ENCODE results near the gene TANGO2. TPM values are rescaled to one million over a fixed set of nuclear protein-coding genes. Genes with fewer than 3 reads are reported as not detected.

The TANGO2 gene
- total and polyA plus RNA-seq, 10 donors, result 18.7 to 72.2 (median 55.1) TPM

GRCh38 chr22:20016734-20017621 lies 3.9 kb upstream of the TANGO2 start, which contains the start of gene ARVCF:
TSS of gene ARVCF (minus strand) at chr22:20016823. CDS start at chr22:19990794, 26,029 bp downstream.
- Histone ChIP-seq H3K4me1 (peaks cover 14 to 83% (median 51%) of the 10 kb centered on the region in 6 donors), H3K9me3 (no peaks in the 10 kb centered on the region), H3K4me3 (peak within 1 kb of the TSS; percentile 87 to 99 (median 93)), H3K27ac (peak within 1 kb of the TSS in 5 of 8 donors; percentile 45 to 73 (median 66)), H3K36me3 (no peaks in the 10 kb centered on the region), H3K27me3 (replicated peaks in 1 of 7) (peaks cover 0 to 33% (median 0%) of the 10 kb centered on the region in 7 donors)
- WGBS, 5 donors, result 1 to 22% (median 3%) methylated on average over 8 to 79 of the region's 79 CpGs
- DNase-seq, result peak; percentile 94
- no peak for TF ChIP-seq POLR2A (IDR thresholded peaks at IDR 0.05)
- TF ChIP-seq POLR2AphosphoS5 (IDR thresholded peaks at IDR 0.05), result peak; percentile 3 to 70 (median 64)
- peak in 8 of 11 experiments; percentile 16 to 66 (median 49) for TF ChIP-seq CTCF (IDR thresholded peaks at IDR 0.05 in 8 of 11, conservative IDR thresholded peaks at IDR 0.05 in 3 of 11)
- intact Hi-C loops (cut with DNase I; ENCODE audit: low total_unique reads), result no loop called here

GRCh38 chr22:20017622-20017958 lies 3.3 kb upstream of the TANGO2 start:
- intact Hi-C loops (cut with DNase I; ENCODE audit: low total_unique reads), result no loop called here
- H3K36me3 ChIP-seq, result no peaks in the 10 kb centered on the region
- no peak for TF ChIP-seq POLR2A (IDR thresholded peaks at IDR 0.05)
- TF ChIP-seq CTCF (IDR thresholded peaks at IDR 0.05 in 8 of 11, conservative IDR thresholded peaks at IDR 0.05 in 3 of 11), result no peak
- TF ChIP-seq POLR2AphosphoS5 (IDR thresholded peaks at IDR 0.05), result no peak
- H3K27ac ChIP-seq, result no peak overlapping the region
- H3K4me3 ChIP-seq, result peak overlapping the region in 7 of 8 donors; percentile 87 to 99 (median 94)
- peak; percentile 71 for DNase-seq
- 56 to 70% (median 68%) methylated on average over 9 of the region's 9 CpGs for WGBS, 5 donors
- no peaks in the 10 kb centered on the region for H3K9me3 ChIP-seq
- H3K4me1 ChIP-seq, result peaks cover 19 to 86% (median 56%) of the 10 kb centered on the region in 6 donors
- H3K27me3 ChIP-seq (replicated peaks in 1 of 7), result peaks cover 0 to 33% (median 0%) of the 10 kb centered on the region in 7 donors

- peak overlapping the region in 2 of 8 donors; percentile 95 to 99 for H3K4me3 ChIP-seq
- intact Hi-C loops (cut with DNase I; ENCODE audit: low total_unique reads), result no loop called here
- no peaks in the 10 kb centered on the region for H3K36me3 ChIP-seq
- H3K9me3 ChIP-seq, result no peaks in the 10 kb centered on the region
- H3K27ac ChIP-seq, result no peak overlapping the region
- peaks cover 23 to 86% (median 57%) of the 10 kb centered on the region in 6 donors for H3K4me1 ChIP-seq
- DNase-seq, result no peak
- H3K27me3 ChIP-seq (replicated peaks in 1 of 7), result peaks cover 0 to 33% (median 0%) of the 10 kb centered on the region in 7 donors
- TF ChIP-seq POLR2AphosphoS5 (IDR thresholded peaks at IDR 0.05) (no peak), CTCF (IDR thresholded peaks at IDR 0.05 in 8 of 11, conservative IDR thresholded peaks at IDR 0.05 in 3 of 11) (no peak), POLR2A (IDR thresholded peaks at IDR 0.05) (no peak)
- 89 to 95% (median 93%) methylated on average over 4 to 5 of the region's 5 CpGs for WGBS, 5 donors
Observed at GRCh38 chr22:20018001-20018400, 2.9 kb upstream of the TANGO2 start.
